IMR-90 (cell line): Measurements from ENCODE around the gene ISG20L2. TPM values are rescaled to one million over a fixed set of nuclear protein-coding genes. Genes with fewer than 3 reads are reported as not detected.

Experiments used
- ATAC-seq: fragments of 200-7000 bp; cut with Tn5 transposase; 2 replicates; pipeline ENCODE4 v1.9.1; 2020; ENCODE audit warnings: low read depth, mild to moderate bottlenecking, moderate library complexity
- BruUV-seq: library from RNA; stranded (reverse); fragments of 400-500 nt; replicated peaks from 2 replicates; lab custom pipeline; 2021; lab: Mats Ljungman, UMichigan
- CTCF ChIA-PET: fragments of 300-600 bp; formaldehyde crosslinking; extraction: SDS; loops from one replicate; lab custom pipeline; 2021; ENCODE audit warnings: antibody characterized with exemption; lab: Yijun Ruan, JAX
- POLR2A ChIA-PET: fragments of 300-600 bp; sonication (Branson Sonifier 250); formaldehyde crosslinking; loops from one replicate; lab custom pipeline; 2022; ENCODE audit warnings: antibody characterized with exemption; ENCODE audit not compliant: unreplicated experiment; lab: Charles Lee
- DNase-seq: peaks from one replicate; pipeline ENCODE4 v3.0.0; 2013
- H2AFZ ChIP-seq: replicated peaks from 2 replicates; pipeline ENCODE3; 2013; ENCODE audit warnings: low read length, mild to moderate bottlenecking; ENCODE audit not compliant: poor library complexity
- H2AK5ac ChIP-seq: 2 replicates; pipeline ENCODE4 v1.6.1; 2013; ENCODE audit warnings: low read depth, low read length, inconsistent platforms
- H2AK9ac ChIP-seq: replicated peaks from 2 replicates; pipeline ENCODE3; 2013; ENCODE audit warnings: mild to moderate bottlenecking, low read depth, low read length, moderate library complexity; ENCODE audit not compliant: poor library complexity
- H2BK120ac ChIP-seq: 2 replicates; pipeline ENCODE4 v1.6.1; 2013; ENCODE audit warnings: low read depth, low read length, inconsistent platforms
- H2BK15ac ChIP-seq: 3 replicates; pipeline ENCODE4 v1.6.1; 2013; ENCODE audit warnings: low read depth, low read length, inconsistent platforms
- H2BK20ac ChIP-seq: 2 replicates; pipeline ENCODE4 v1.6.1; 2013; ENCODE audit warnings: low read depth, mild to moderate bottlenecking, inconsistent platforms, low read length, moderate library complexity
- H2BK5ac ChIP-seq: 2 replicates; pipeline ENCODE4 v1.6.1; 2013; ENCODE audit warnings: mild to moderate bottlenecking, low read depth, low read length, inconsistent platforms; ENCODE audit not compliant: poor library complexity, severe bottlenecking
- H3K14ac ChIP-seq: replicated peaks from 2 replicates; pipeline ENCODE4 v1.6.1; 2013; ENCODE audit warnings: low read depth, low read length, inconsistent platforms
- H3K18ac ChIP-seq: 2 replicates; pipeline ENCODE4 v1.6.1; 2013; ENCODE audit warnings: low read depth, low read length, control low read depth
- H3K23ac ChIP-seq: 2 replicates; pipeline ENCODE4 v1.6.1; 2013; ENCODE audit warnings: low read depth, low read length, inconsistent platforms
- H3K27ac ChIP-seq: 2 replicates; pipeline ENCODE4 v1.5.1; 2013; ENCODE audit warnings: mild to moderate bottlenecking, control low read depth, low read length; ENCODE audit not compliant: insufficient read depth
- H3K27me3 ChIP-seq: 2 replicates; pipeline ENCODE4 v1.6.1; 2013; ENCODE audit warnings: low read length; ENCODE audit not compliant: control insufficient read depth, insufficient read depth
- H3K36me3 ChIP-seq: 2 replicates; pipeline ENCODE4 v1.6.1; 2013; ENCODE audit warnings: low read length, mixed read lengths; ENCODE audit not compliant: control insufficient read depth, insufficient read depth
- H3K4ac ChIP-seq: 2 replicates; pipeline ENCODE4 v1.6.1; 2013; ENCODE audit warnings: low read depth, low read length, inconsistent platforms
- H3K4me1 ChIP-seq: 2 replicates; pipeline ENCODE4 v1.6.1; 2013; ENCODE audit warnings: low read length, mixed read lengths; ENCODE audit not compliant: control insufficient read depth, insufficient read depth
- H3K4me2 ChIP-seq: 2 replicates; pipeline ENCODE4 v1.6.1; 2013; ENCODE audit warnings: low read depth, mild to moderate bottlenecking, control low read depth, low read length, moderate library complexity
- H3K4me3 ChIP-seq: 2 replicates; pipeline ENCODE4 v1.5.1; 2013; ENCODE audit warnings: low read depth, mild to moderate bottlenecking, control low read depth, low read length, moderate library complexity; ENCODE audit not compliant: insufficient read depth
- H3K56ac ChIP-seq: 2 replicates; pipeline ENCODE4 v1.6.1; 2013; ENCODE audit warnings: low read length, inconsistent platforms; ENCODE audit not compliant: insufficient read depth; ENCODE audit errors: extremely low read depth
- H3K79me1 ChIP-seq, 2 experiments: 2 replicates each; pipeline ENCODE4 v1.6.1; 2013; ENCODE audit warnings: low read length in 2 of 2, inconsistent platforms in 1 of 2, low read depth in 1 of 2
- H3K9ac ChIP-seq: 2 replicates; pipeline ENCODE4 v1.6.1; 2013; ENCODE audit warnings: low read depth, low read length, control low read depth
- H3K9me1 ChIP-seq: 2 replicates; pipeline ENCODE4 v1.6.1; 2013; ENCODE audit warnings: low read length, inconsistent platforms; ENCODE audit not compliant: insufficient read depth
- H3K9me3 ChIP-seq: 2 replicates; pipeline ENCODE4 v1.6.1; 2013; ENCODE audit warnings: low read length; ENCODE audit not compliant: control insufficient read depth, insufficient read depth
- H4K20me1 ChIP-seq: 2 replicates; pipeline ENCODE4 v1.6.1; 2013; ENCODE audit warnings: low read length, inconsistent platforms; ENCODE audit not compliant: insufficient read depth
- H4K5ac ChIP-seq: 2 replicates; pipeline ENCODE4 v1.6.1; 2013; ENCODE audit warnings: mild to moderate bottlenecking, low read depth, low read length, control low read depth
- H4K8ac ChIP-seq, 2 experiments: 2 replicates each; pipeline ENCODE4 v1.6.1; 2013; ENCODE audit warnings: low read depth in 2 of 2, low read length in 2 of 2, control low read depth in 1 of 2, inconsistent platforms in 1 of 2
- H4K91ac ChIP-seq: 2 replicates; pipeline ENCODE4 v1.6.1; 2013; ENCODE audit warnings: low read depth, low read length, inconsistent platforms; ENCODE audit not compliant: insufficient read depth
- CHD1 ChIP-seq: IDR thresholded peaks from 2 replicates; pipeline ENCODE4 v1.6.1; 2012; ENCODE audit warnings: low read depth, low read length, improper control_type of control experiment
- MAFK ChIP-seq: IDR thresholded peaks from 2 replicates; pipeline ENCODE4 v1.6.1; 2012; ENCODE audit warnings: low read depth, low read length, improper control_type of control experiment
- MXI1 ChIP-seq: IDR thresholded peaks from 2 replicates; pipeline ENCODE4 v1.6.1; 2012; ENCODE audit warnings: low read depth, mild to moderate bottlenecking, low read length, moderate library complexity, borderline replicate concordance
- NFE2L2 ChIP-seq: fragments of 150-350 bp; IDR thresholded peaks from 2 replicates; pipeline ENCODE4 v1.6.1; 2016; ENCODE audit warnings: low read depth, mild to moderate bottlenecking, low read length
- RAD21 ChIP-seq: IDR thresholded peaks from 2 replicates; pipeline ENCODE4 v1.6.1; 2012; ENCODE audit warnings: low read length, improper control_type of control experiment
- RFX5 ChIP-seq: IDR thresholded peaks from 2 replicates; pipeline ENCODE4 v1.8.0; 2012; ENCODE audit warnings: low read depth, mild to moderate bottlenecking, low read length, moderate library complexity
- WGBS, 2 experiments: methylation state at CpG; one replicate each; pipeline versions ENCODE4 v1.1.5 to v1.1.7; 2013; ENCODE audit warnings: missing lambda C conversion rate in 2 of 2; ENCODE audit not compliant: insufficient read length in 1 of 2; ENCODE audit errors: extremely low coverage in 2 of 2; 5-methylcytosine and 5-hydroxymethylcytosine counted together
- dilution Hi-C: fragments of 300-500 bp; cut with HindIII; formaldehyde crosslinking; loops from one replicate; pipeline ENCODE4 v1.14.3; 2018; ENCODE audit warnings: low sequenced_read_pairs; ENCODE audit not compliant: unreplicated experiment
- in situ Hi-C: fragments of 300-500 bp; cut with MboI; formaldehyde crosslinking; loops from 3 replicates; pipeline ENCODE4 v1.14.3; 2019; ENCODE audit warnings: low sequenced_read_pairs, inconsistent platforms, mixed read lengths
- intact Hi-C: fragments of 100-400 bp; cut with micrococcal nuclease; formaldehyde crosslinking; loops from 2 replicates; pipeline ENCODE4 v1.10.0; 2022
- polyA plus RNA-seq, 3 experiments: library from polyadenylated mRNA; depleted of rRNA; stranded (reverse); fragments of >200 nt; gene quantifications; 2 replicates each; pipeline ENCODE4 v1.2.3, GENCODE V29; 2012; ENCODE audit warnings: low replicate concordance in 1 of 3
- total RNA-seq: library from RNA; depleted of rRNA; stranded (reverse); fragments of >200 nt; gene quantifications from 2 replicates; pipeline ENCODE4 v1.2.3, GENCODE V29; 2012
- TF ChIP-seq, protein P1 (sequence below): fragments of 150-350 bp; IDR thresholded peaks from 2 replicates; pipeline ENCODE4 v1.6.1; 2016; ENCODE audit warnings: low read depth, mild to moderate bottlenecking, low read length, moderate library complexity, borderline replicate concordance

The ISG20L2 gene
- total and polyA plus RNA-seq, 2 of the 4 experiments (the other 2 are of a cell fraction), result 17.0 to 27.3 TPM

- 100% methylated on average over 1 of the region's 4 CpGs; no CpG with 5 or more reads in 1 of the 2 experiments for WGBS, 2 experiments
- POLR2A ChIA-PET, result no interaction called here
- CTCF ChIA-PET, result interaction anchor here (6.9 kb wide), 1 partner anchor 13 kb away, joined by 54 read pairs; no protein-coding TSS in a partner anchor
- ATAC-seq, result no peak
- Histone ChIP-seq H2AK9ac (peak overlapping the region; percentile 49), H2AK5ac (no peak overlapping the region), H3K9me3 (no peaks in the 10 kb centered on the region), H4K5ac (no peak overlapping the region), H2BK120ac (no peak overlapping the region), H3K18ac (no peak overlapping the region), H3K56ac (no peak overlapping the region), H3K4me3 (no peak overlapping the region), H3K4me1 (peaks cover 36% of the 10 kb centered on the region), H3K27me3 (peaks cover 5% of the 10 kb centered on the region), H4K91ac (no peak overlapping the region), H3K9ac (no peak overlapping the region), H3K14ac (no peak overlapping the region), H2BK5ac (no peak overlapping the region), H3K9me1 (no peaks in the 10 kb centered on the region), H3K79me1 (no peaks in the 10 kb centered on the region), H3K4me2 (no peak overlapping the region), H2BK15ac (no peak overlapping the region), H3K36me3 (no peaks in the 10 kb centered on the region), H3K4ac (no peak overlapping the region), H3K27ac (no peak overlapping the region), H4K8ac (no peak overlapping the region), H4K20me1 (no peaks in the 10 kb centered on the region), H2BK20ac (no peak overlapping the region), H2AFZ (no peak overlapping the region), H3K23ac (no peak overlapping the region)
- DNase-seq, result no peak
- in situ Hi-C loops, result no loop called here
- intact Hi-C loops, result no loop called here
- TF ChIP-seq RAD21 (no peak), RFX5 (no peak), CHD1 (no peak), NFE2L2 (no peak), MXI1 (no peak), MAFK (no peak)
- TF ChIP-seq, protein P1, sequence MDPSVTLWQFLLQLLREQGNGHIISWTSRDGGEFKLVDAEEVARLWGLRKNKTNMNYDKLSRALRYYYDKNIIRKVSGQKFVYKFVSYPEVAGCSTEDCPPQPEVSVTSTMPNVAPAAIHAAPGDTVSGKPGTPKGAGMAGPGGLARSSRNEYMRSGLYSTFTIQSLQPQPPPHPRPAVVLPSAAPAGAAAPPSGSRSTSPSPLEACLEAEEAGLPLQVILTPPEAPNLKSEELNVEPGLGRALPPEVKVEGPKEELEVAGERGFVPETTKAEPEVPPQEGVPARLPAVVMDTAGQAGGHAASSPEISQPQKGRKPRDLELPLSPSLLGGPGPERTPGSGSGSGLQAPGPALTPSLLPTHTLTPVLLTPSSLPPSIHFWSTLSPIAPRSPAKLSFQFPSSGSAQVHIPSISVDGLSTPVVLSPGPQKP, result no peak
- dilution Hi-C loops, result no loop called here
- no TSS peak for BruUV-seq
Observed at GRCh38 chr1:156703336-156703735, 25.2 kb downstream of the ISG20L2 start.
